ENCODE data around the gene DRC3.
A peak's percentile ranks its signal among the peaks of the same experiment; 100 is the strongest.

DRC3 gene

DNA sequence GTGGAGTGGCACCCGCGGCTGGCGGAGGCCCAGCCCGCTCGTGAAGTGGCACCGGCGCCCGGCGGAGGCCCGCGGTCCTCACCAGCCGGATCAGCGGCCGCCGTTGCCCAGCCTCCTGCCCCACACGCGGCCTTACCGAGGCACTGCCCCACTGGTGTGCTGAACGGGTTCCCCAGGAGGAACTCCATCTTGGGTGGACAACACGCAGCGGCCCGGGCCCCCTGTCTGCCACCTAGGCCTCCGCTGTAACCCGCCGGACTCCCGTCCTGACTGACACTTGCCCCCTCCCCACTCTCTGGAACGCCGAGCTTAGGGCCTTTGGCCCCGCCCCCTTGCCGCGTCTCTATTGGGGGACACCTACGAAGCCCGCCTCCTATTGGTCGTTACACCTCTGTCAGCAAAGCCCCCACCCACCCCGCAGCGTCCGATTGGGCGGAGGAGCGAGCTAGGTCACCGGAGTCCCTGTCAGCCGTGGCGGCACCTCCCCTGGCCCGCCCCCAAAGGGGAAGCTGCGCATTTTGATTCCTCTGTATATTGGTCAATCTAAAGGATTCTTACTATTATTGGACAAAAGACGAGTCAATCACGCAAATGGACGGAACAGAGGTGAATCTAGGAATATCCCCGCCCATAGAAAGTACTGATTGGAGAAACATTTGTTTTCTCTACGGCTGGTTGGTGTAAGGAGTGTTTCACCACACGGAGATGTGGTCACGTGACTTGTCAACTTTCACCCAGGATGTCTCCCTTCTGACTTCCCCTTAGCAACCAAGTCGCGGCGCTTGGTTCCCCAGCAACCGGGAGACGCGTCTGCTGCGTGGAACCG, at the start of gene DRC3, which contains the start of gene TOM1L2:
Gene DRC3 (plus strand): TSS at position 737 of the 826 bp plus-strand sequence. CDS start 4,737 bp downstream, outside the sequence.
Gene TOM1L2 (minus strand): TSS at position 275 of the 826 bp plus-strand sequence. CDS start 87 bp downstream, at position 188.
- DNase-seq (ENCODE audit: extremely low read depth, insufficient read length), result peak; percentile 100
- H3K36me3 ChIP-seq (ENCODE audit: control insufficient read depth, insufficient read depth, low read length), result no peaks in the 10 kb centered on the region
- H3K27me3 ChIP-seq (replicated peaks; ENCODE audit: control insufficient read depth, insufficient read depth, low read length), result no peaks in the 10 kb centered on the region
- TF ChIP-seq, protein P1, sequence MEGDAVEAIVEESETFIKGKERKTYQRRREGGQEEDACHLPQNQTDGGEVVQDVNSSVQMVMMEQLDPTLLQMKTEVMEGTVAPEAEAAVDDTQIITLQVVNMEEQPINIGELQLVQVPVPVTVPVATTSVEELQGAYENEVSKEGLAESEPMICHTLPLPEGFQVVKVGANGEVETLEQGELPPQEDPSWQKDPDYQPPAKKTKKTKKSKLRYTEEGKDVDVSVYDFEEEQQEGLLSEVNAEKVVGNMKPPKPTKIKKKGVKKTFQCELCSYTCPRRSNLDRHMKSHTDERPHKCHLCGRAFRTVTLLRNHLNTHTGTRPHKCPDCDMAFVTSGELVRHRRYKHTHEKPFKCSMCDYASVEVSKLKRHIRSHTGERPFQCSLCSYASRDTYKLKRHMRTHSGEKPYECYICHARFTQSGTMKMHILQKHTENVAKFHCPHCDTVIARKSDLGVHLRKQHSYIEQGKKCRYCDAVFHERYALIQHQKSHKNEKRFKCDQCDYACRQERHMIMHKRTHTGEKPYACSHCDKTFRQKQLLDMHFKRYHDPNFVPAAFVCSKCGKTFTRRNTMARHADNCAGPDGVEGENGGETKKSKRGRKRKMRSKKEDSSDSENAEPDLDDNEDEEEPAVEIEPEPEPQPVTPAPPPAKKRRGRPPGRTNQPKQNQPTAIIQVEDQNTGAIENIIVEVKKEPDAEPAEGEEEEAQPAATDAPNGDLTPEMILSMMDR (IDR thresholded peaks at IDR 0.05; ENCODE audit: insufficient read depth, low read length, poor library complexity, severe bottlenecking), result no peak
- H3K4me3 ChIP-seq (replicated peaks; ENCODE audit: low read depth, low read length), result peak within 1 kb of the TSS; percentile 82

- H3K27me3 ChIP-seq (replicated peaks; ENCODE audit: control insufficient read depth, insufficient read depth, low read length), result no peaks in the 10 kb centered on the region
- H3K4me3 ChIP-seq (replicated peaks; ENCODE audit: low read depth, low read length), result no peak overlapping the region
- no peak for DNase-seq (ENCODE audit: extremely low read depth, insufficient read length)
- TF ChIP-seq, protein P1 (IDR thresholded peaks at IDR 0.05; ENCODE audit: insufficient read depth, low read length, poor library complexity, severe bottlenecking), result no peak
- H3K36me3 ChIP-seq (ENCODE audit: control insufficient read depth, insufficient read depth, low read length), result no peaks in the 10 kb centered on the region
These were observed 48.4 kb upstream of the DRC3 start for GRCh38 chr17:17924131-17924856.

GRCh38 chr17:17924857-17925250, 47.8 kb upstream of the DRC3 start:
- DNase-seq (ENCODE audit: extremely low read depth, insufficient read length), result no peak
- H3K27me3 ChIP-seq (replicated peaks; ENCODE audit: control insufficient read depth, insufficient read depth, low read length), result no peaks in the 10 kb centered on the region
- TF ChIP-seq, protein P1 (IDR thresholded peaks at IDR 0.05; ENCODE audit: insufficient read depth, low read length, poor library complexity, severe bottlenecking), result no peak
- no peaks in the 10 kb centered on the region for H3K36me3 ChIP-seq (ENCODE audit: control insufficient read depth, insufficient read depth, low read length)
- no peak overlapping the region for H3K4me3 ChIP-seq (replicated peaks; ENCODE audit: low read depth, low read length)

DNA sequence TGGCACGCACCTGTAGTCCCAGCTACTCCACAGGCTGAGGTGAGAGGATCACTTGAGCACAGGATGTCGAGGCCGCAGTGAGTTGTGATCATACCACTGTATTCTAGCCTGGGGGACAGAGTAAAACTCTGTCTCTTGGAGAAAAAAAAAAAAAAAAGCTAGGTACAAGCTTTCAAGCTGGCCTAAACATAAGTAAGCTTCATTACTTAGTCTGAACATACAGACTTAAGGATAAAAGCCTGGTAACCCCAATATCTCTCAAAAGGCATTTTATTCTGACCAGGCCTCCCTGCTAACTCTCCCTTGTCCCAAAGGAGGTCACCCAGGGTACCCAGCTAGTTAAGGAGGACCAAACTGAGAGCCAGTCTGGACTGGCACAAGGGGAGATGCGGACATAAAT, 46.6 kb upstream of the DRC3 start:
- H3K36me3 ChIP-seq (ENCODE audit: control insufficient read depth, insufficient read depth, low read length), result no peaks in the 10 kb centered on the region
- TF ChIP-seq, protein P1 (IDR thresholded peaks at IDR 0.05; ENCODE audit: insufficient read depth, low read length, poor library complexity, severe bottlenecking), result no peak

DNA sequence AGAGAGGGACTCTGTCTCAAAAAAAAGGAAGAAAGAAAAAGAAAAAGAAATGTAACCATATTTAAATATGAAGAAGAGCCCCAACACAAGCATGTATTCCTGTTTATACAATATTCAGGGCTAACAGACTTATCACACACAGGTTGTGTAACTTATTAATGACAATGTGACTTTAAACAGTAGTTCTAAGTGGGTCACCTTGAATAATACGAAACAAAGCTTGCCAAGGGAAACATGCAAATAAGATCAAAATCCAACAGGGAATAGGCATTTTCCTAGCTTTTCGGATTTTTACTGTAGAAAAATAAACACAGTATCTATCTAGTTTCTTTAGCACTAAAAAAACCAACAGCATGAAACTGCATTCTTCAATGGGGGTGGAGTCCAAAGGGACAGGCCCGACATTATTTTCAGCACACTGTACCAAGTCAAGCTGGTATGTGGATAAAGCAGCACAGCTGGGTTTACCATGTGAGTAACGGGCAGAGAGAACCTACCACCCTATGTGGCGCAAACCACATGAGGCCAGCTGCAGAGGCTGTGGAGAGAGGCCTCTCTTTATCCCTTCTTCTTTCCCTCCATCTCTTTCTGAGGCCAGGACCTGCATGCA, 45.7 kb upstream of the DRC3 start:
- TF ChIP-seq, protein P1 (IDR thresholded peaks at IDR 0.05; ENCODE audit: insufficient read depth, low read length, poor library complexity, severe bottlenecking), result no peak
- DNase-seq (ENCODE audit: extremely low read depth, insufficient read length), result no peak
- Histone ChIP-seq H3K4me3 (replicated peaks; ENCODE audit: low read depth, low read length) (no peak overlapping the region), H3K36me3 (ENCODE audit: control insufficient read depth, insufficient read depth, low read length) (no peaks in the 10 kb centered on the region), H3K27me3 (replicated peaks; ENCODE audit: control insufficient read depth, insufficient read depth, low read length) (no peaks in the 10 kb centered on the region)

More for the DNA sequence above, 46.6 kb upstream of the DRC3 start:
- Histone ChIP-seq H3K4me3 (replicated peaks; ENCODE audit: low read depth, low read length) (no peak overlapping the region), H3K27me3 (replicated peaks; ENCODE audit: control insufficient read depth, insufficient read depth, low read length) (no peaks in the 10 kb centered on the region)
- no peak for DNase-seq (ENCODE audit: extremely low read depth, insufficient read length)
